Measurements from ENCODE around the gene CLOCK. TPM values are rescaled to one million over a fixed set of nuclear protein-coding genes. Genes with fewer than 3 reads are reported as not detected.

Gene CLOCK
- total and polyA plus RNA-seq, 2 of the 8 experiments (the other 6 are each of a cell fraction or from before 2014, with no cell fraction given): 7.7 to 24.2 TPM

DNA sequence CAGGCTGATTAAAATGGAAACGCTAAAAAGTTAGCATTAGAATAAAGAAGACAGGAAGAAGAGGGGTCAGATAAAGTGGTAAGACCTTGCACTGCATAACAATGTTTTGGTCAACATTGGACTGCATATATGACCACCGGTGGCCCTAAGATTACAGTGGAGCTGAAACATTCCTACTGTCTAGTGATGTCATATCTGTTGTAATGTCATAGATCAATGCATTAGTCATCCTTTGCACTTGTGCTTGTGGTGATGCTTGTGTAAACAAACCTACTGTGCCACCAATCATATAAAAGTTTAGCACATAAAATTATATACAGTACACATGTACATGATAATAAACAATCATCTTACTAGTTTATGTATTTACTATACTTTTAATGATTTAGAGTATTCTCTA, 78.0 kb downstream of the CLOCK start:
- Histone ChIP-seq H2BK120ac (replicated peaks; ENCODE audit: low read depth, low read length) (no peak overlapping the region), H2BK20ac (ENCODE audit: low read length) (no peak overlapping the region), H3K4me1 (replicated peaks in 1 of 4; ENCODE audit: control insufficient read depth in 3 of 4, insufficient read depth in 4 of 4, low read length in 3 of 4) (peaks cover 0 to 3% (median 2%) of the 10 kb centered on the region in 4 experiments; a peak in 4 of 7 replicates), H2BK5ac (ENCODE audit: low read depth, low read length) (no peak overlapping the region), H3K27ac (ENCODE audit: low read depth, low read length) (no peak overlapping the region), H3K27me3 (replicated peaks in 1 of 4; ENCODE audit: control insufficient read depth in 3 of 4, extremely low read depth in 1 of 4, insufficient read depth in 3 of 4, low read length in 3 of 4) (no peaks in the 10 kb centered on the region), H4K91ac (replicated peaks; ENCODE audit: insufficient read length, low read length) (no peak overlapping the region), H3K36me3 (ENCODE audit: control insufficient read depth in 2 of 4, insufficient read depth in 4 of 4, low read length in 3 of 4) (peaks cover under 1 to 32% (median 4%) of the 10 kb centered on the region in 4 experiments; a peak in 3 of 8 replicates), H4K5ac (ENCODE audit: insufficient read length, low read depth, low read length) (no peak overlapping the region), H2BK15ac (ENCODE audit: low read length) (no peak overlapping the region), H3K18ac (ENCODE audit: extremely low read depth, low read length) (no peak overlapping the region), H3K14ac (ENCODE audit: insufficient read length) (no peak overlapping the region), H2AFZ (ENCODE audit: low read length) (no peak overlapping the region), H3K4ac (replicated peaks; ENCODE audit: insufficient read length, low read depth, low read length) (no peak overlapping the region), H3K23ac (ENCODE audit: insufficient read length) (no peak overlapping the region), H4K8ac (ENCODE audit: extremely low read depth, insufficient read depth, low read length) (no peak overlapping the region), H2AK5ac (ENCODE audit: low read depth, low read length) (no peak overlapping the region), H2BK12ac (ENCODE audit: low read depth, low read length) (no peak overlapping the region), H3K23me2 (ENCODE audit: low read depth, low read length) (no peaks in the 10 kb centered on the region), H3K79me1 (ENCODE audit: low read depth, low read length) (no peaks in the 10 kb centered on the region), H3K4me2 (ENCODE audit: insufficient read depth in 1 of 2, low read depth in 2 of 2, low read length in 2 of 2) (no peak overlapping the region), H4K20me1 (replicated peaks in 1 of 2; ENCODE audit: control insufficient read depth in 1 of 2, insufficient read depth in 2 of 2, low read length in 2 of 2) (no peaks in the 10 kb centered on the region), H3K4me3 (ENCODE audit: extremely low read depth in 1 of 4, insufficient read depth in 2 of 4, low read depth in 3 of 4, low read length in 4 of 4) (no peak overlapping the region), H3K79me2 (ENCODE audit: control insufficient read depth in 1 of 2, insufficient read depth in 2 of 2, low read length in 2 of 2) (no peaks in the 10 kb centered on the region), H3K56ac (replicated peaks; ENCODE audit: insufficient read length, low read depth, low read length) (no peak overlapping the region), H3K9ac (replicated peaks in 1 of 4; ENCODE audit: extremely low read depth in 1 of 4, low read depth in 3 of 4, low read length in 3 of 4) (no peak overlapping the region), H3K9me3 (ENCODE audit: insufficient read depth in 2 of 2, low read depth in 1 of 2, low read length in 1 of 2) (no peaks in the 10 kb centered on the region; a peak in 1 of 4 replicates)
- no peak for FAIRE-seq
- ChIA-PET CTCF (ENCODE audit: partially characterized antibody) (interaction anchor here (1.5 kb wide), 1 partner anchor 15 kb away, joined by 4 read pairs; no protein-coding TSS in a partner anchor), POLR2A (ENCODE audit: partially characterized antibody) (no interaction called here)
- 77% methylated on average over 2 of the region's 2 CpGs; no CpG with 5 or more reads in 1 of the 2 experiments for WGBS, 2 experiments (ENCODE audit: extremely low coverage in 1 of 2, insufficient coverage in 1 of 2, insufficient read length in 1 of 2, insufficient replicate concordance in 2 of 2, low coverage in 1 of 2, low lambda C conversion rate in 2 of 2, missing lambda C conversion rate in 1 of 2)
- no peak for DNase-seq (ENCODE audit: low read depth in 1 of 2, low spot score in 2 of 2)
- TF ChIP-seq, protein P1, sequence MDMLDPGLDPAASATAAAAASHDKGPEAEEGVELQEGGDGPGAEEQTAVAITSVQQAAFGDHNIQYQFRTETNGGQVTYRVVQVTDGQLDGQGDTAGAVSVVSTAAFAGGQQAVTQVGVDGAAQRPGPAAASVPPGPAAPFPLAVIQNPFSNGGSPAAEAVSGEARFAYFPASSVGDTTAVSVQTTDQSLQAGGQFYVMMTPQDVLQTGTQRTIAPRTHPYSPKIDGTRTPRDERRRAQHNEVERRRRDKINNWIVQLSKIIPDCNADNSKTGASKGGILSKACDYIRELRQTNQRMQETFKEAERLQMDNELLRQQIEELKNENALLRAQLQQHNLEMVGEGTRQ (IDR thresholded peaks at IDR 0.05; ENCODE audit: low read length): no peak

Measured in H1 (cell line).